Measurements from ENCODE around the gene TNP2. TPM values are rescaled to one million over a fixed set of nuclear protein-coding genes. Genes with fewer than 3 reads are reported as not detected.

TNP2 gene
- total and polyA plus RNA-seq, 2 experiments from 2014 or later, result not detected

GRCh38 chr16:11272484-11272883 is 3.4 kb upstream of the TNP2 start:
- Histone ChIP-seq H3K79me2 (replicated peaks; ENCODE audit: insufficient read depth) (no peaks in the 10 kb centered on the region), H3K4me1 (ENCODE audit: insufficient read depth) (no peaks in the 10 kb centered on the region; the same call in 1 of the 2 replicates), H3K27ac (ENCODE audit: low read depth) (no peak overlapping the region), H3K27me3 (ENCODE audit: insufficient read depth) (no peaks in the 10 kb centered on the region), H3K36me3 (ENCODE audit: insufficient read depth) (no peaks in the 10 kb centered on the region), H2AFZ (peak overlapping the region; percentile 93; the same call in 1 of the 2 replicates), H4K20me1 (replicated peaks; ENCODE audit: insufficient read depth) (no peaks in the 10 kb centered on the region), H3F3A (replicated peaks; ENCODE audit: low read depth) (0 out of 2 replicates have a peak, but pooled peaks cover 3% of the 10 kb centered on the region), H3K4me2 (no peak overlapping the region), H3K9me2 (ENCODE audit: insufficient read depth) (peaks cover 3% of the 10 kb centered on the region; the same call in 1 of the 2 replicates), H3K4me3 (no peak overlapping the region)
- DNase-seq (ENCODE audit: low spot score) (no peak), ATAC-seq (no peak)
- peaks cover 2% of the 10 kb centered on the region; the same call in 1 of the 3 replicates for H3K9me3 Mint-ChIP-seq
- H3K36me3 Mint-ChIP-seq (ENCODE audit: low read depth), result no peaks in the 10 kb centered on the region; the same call in 2 of the 3 replicates
- peaks cover 11% of the 10 kb centered on the region for H3K4me1 Mint-ChIP-seq
- H3K27me3 Mint-ChIP-seq (ENCODE audit: insufficient read depth, low read depth, poor library complexity), result peaks cover 9% of the 10 kb centered on the region
- TF ChIP-seq ZNF114 (CRISPR knock-in tag; IDR thresholded peaks at IDR 0.05) (no peak), CTCF (conservative IDR thresholded peaks at IDR 0.05; ENCODE audit: low read depth in 2 of 2) (no peak), REST (IDR thresholded peaks at IDR 0.05; ENCODE audit: unreplicated experiment) (no peak), ZNF331 (CRISPR knock-in tag; IDR thresholded peaks at IDR 0.05; ENCODE audit: low read depth) (no peak), EZH2 (IDR thresholded peaks at IDR 0.05; ENCODE audit: low read depth, unreplicated experiment) (no peak), STAT1 (IDR thresholded peaks at IDR 0.05; ENCODE audit: unreplicated experiment) (no peak), EZH2phosphoT487 (IDR thresholded peaks at IDR 0.05; ENCODE audit: unreplicated experiment) (no peak), JUNB (IDR thresholded peaks at IDR 0.05; ENCODE audit: unreplicated experiment) (no peak), NANOG (IDR thresholded peaks at IDR 0.05; ENCODE audit: borderline replicate concordance) (no peak), ZNF462 (CRISPR knock-in tag; IDR thresholded peaks at IDR 0.05) (no peak), POLR2AphosphoS5 (IDR thresholded peaks at IDR 0.05; ENCODE audit: low read depth) (no peak), CREB1 (CRISPR knock-in tag; IDR thresholded peaks at IDR 0.05; ENCODE audit: low read depth) (no peak), ETS1 (IDR thresholded peaks at IDR 0.05) (no peak)
- H3K27ac Mint-ChIP-seq, result no peak overlapping the region
- H3K4me3 Mint-ChIP-seq, result no peak overlapping the region
